GM12878 (cell line): ENCODE results near the gene JMJD6. TPM values are rescaled to one million over a fixed set of nuclear protein-coding genes. Genes with fewer than 3 reads are reported as not detected.

ENCODE experiments used
- BHLHE40 ChIP-seq, 2 experiments: fragments of 450-650 bp in 1 of 2; IDR thresholded peaks; 2 replicates each; pipeline ENCODE4 v1.6.1; 2011 to 2017; ENCODE audit warnings: low read depth in 2 of 2, borderline replicate concordance in 1 of 2, improper control_type of control experiment in 1 of 2, low read length in 1 of 2, mild to moderate bottlenecking in 1 of 2
- CBX3 ChIP-seq: fragments of 200-600 bp; sonication (generic); IDR thresholded peaks from 2 replicates; pipeline ENCODE4 v1.6.1; 2016; ENCODE audit warnings: low read depth, borderline replicate concordance
- CHD4 ChIP-seq: fragments of 200-600 bp; sonication (generic); IDR thresholded peaks from 2 replicates; pipeline ENCODE4 v1.6.1; 2016; ENCODE audit warnings: mild to moderate bottlenecking
- EED ChIP-seq: sonication (generic); IDR thresholded peaks from 2 replicates; pipeline ENCODE4 v1.6.1; 2016; ENCODE audit warnings: antibody characterized with exemption, low read depth
- ETV6 ChIP-seq, 2 experiments: fragments of 450-650 bp in 1 of 2; IDR thresholded peaks in 1 of 2; conservative IDR thresholded peaks in 1 of 2; 2 replicates each; pipeline ENCODE4 v1.6.1; 2014; ENCODE audit warnings: antibody characterized with exemption in 1 of 2, borderline replicate concordance in 1 of 2, low read depth in 1 of 2, mild to moderate bottlenecking in 1 of 2, moderate library complexity in 1 of 2
- FOS ChIP-seq: IDR thresholded peaks from 3 replicates; pipeline ENCODE4 v1.6.1; 2011; ENCODE audit warnings: borderline replicate concordance; ENCODE audit not compliant: insufficient read length; ENCODE audit errors: extremely low read depth
- IKZF1 ChIP-seq: fragments of 450-650 bp; conservative IDR thresholded peaks from 2 replicates; pipeline ENCODE4 v1.6.1; 2017; ENCODE audit warnings: antibody characterized with exemption, mild to moderate bottlenecking
- POLR2A ChIP-seq: IDR thresholded peaks from 2 replicates; pipeline ENCODE4 v1.6.1; 2011; ENCODE audit warnings: low read depth, mild to moderate bottlenecking, low read length
- RCOR1 ChIP-seq: conservative IDR thresholded peaks from 2 replicates; pipeline ENCODE4 v1.6.1; 2012; ENCODE audit warnings: low read depth, low read length, improper control_type of control experiment
- SIX5 ChIP-seq: IDR thresholded peaks from 2 replicates; pipeline ENCODE4 v1.6.1; 2011; ENCODE audit warnings: mild to moderate bottlenecking, low read depth, low read length, moderate library complexity; ENCODE audit not compliant: severe bottlenecking
- SMARCA5 ChIP-seq: fragments of 450-650 bp; IDR thresholded peaks from 2 replicates; pipeline ENCODE4 v1.6.1; 2017; ENCODE audit warnings: mild to moderate bottlenecking
- SREBF2 ChIP-seq: IDR thresholded peaks from 2 replicates; pipeline ENCODE4 v1.6.1; 2012; ENCODE audit warnings: mild to moderate bottlenecking, low read length
- STAT3 ChIP-seq: IDR thresholded peaks from 2 replicates; pipeline ENCODE4 v1.6.1; 2011; ENCODE audit warnings: low read depth, low read length, improper control_type of control experiment
- SUPT20H ChIP-seq: IDR thresholded peaks from 2 replicates; pipeline ENCODE4 v1.6.1; 2011; ENCODE audit warnings: low read depth, mild to moderate bottlenecking, low read length, moderate library complexity, borderline replicate concordance; ENCODE audit not compliant: control insufficient read depth
- WRNIP1 ChIP-seq: IDR thresholded peaks from 2 replicates; pipeline ENCODE4 v1.6.1; 2011; ENCODE audit warnings: low read depth, low read length, improper control_type of control experiment, borderline replicate concordance
- ZBED1 ChIP-seq: IDR thresholded peaks from 2 replicates; pipeline ENCODE4 v1.6.1; 2016; ENCODE audit warnings: borderline replicate concordance
- ZNF274 ChIP-seq: IDR thresholded peaks from one replicate; pipeline ENCODE4 v1.8.0; 2011; ENCODE audit not compliant: insufficient read length, insufficient read depth
- ZNF384 ChIP-seq: IDR thresholded peaks from 2 replicates; pipeline ENCODE4 v1.6.1; 2012; ENCODE audit warnings: low read depth, mild to moderate bottlenecking, low read length, improper control_type of control experiment, borderline replicate concordance
- ZNF622 ChIP-seq: fragments of 450-650 bp; IDR thresholded peaks from 2 replicates; pipeline ENCODE4 v1.6.1; 2017; ENCODE audit warnings: mild to moderate bottlenecking, inconsistent platforms
- polyA plus RNA-seq, 11 experiments: library from polyadenylated mRNA; depleted of rRNA in 4 of 11; unstranded in 6 of 11; stranded (reverse) in 5 of 11; fragments of >200 nt; fragmentation: Nextera tagmentation in 4 of 11; fragmentation: Illumina TruSeq in 1 of 11; extraction: Ambion mirVana in 4 of 11; extraction: Trizol in 1 of 11; gene quantifications; 1 replicate in 1 of 11; 2 replicates in 10 of 11; pipeline versions ENCODE4 v1.2.1 to v1.2.3, GENCODE V29; 2011 to 2016; ENCODE audit warnings: inconsistent platforms in 2 of 11, missing spikeins in 2 of 11, low read depth in 1 of 11
- total RNA-seq, 4 experiments: library from RNA; depleted of rRNA in 3 of 4; stranded (reverse); fragments of >200 nt in 3 of 4; fragmentation: Illumina TruSeq in 1 of 4; extraction: Trizol in 1 of 4; gene quantifications; 2 replicates each; pipeline versions ENCODE4 v1.2.1 to v1.2.3, GENCODE V29; 2013 to 2021
- TF ChIP-seq, protein P1 (sequence below): fragments of 150-350 bp; IDR thresholded peaks from 2 replicates; pipeline ENCODE4 v1.6.1; 2014; ENCODE audit warnings: mild to moderate bottlenecking, low read depth, low read length
- TF ChIP-seq, protein P2 (sequence below): fragments of 450-650 bp; IDR thresholded peaks from 2 replicates; pipeline ENCODE4 v1.6.1; 2016; ENCODE audit warnings: mild to moderate bottlenecking
- TF ChIP-seq, protein P3 (sequence below): fragments of 450-650 bp; IDR thresholded peaks from 2 replicates; pipeline ENCODE4 v1.6.1; 2017; ENCODE audit warnings: mild to moderate bottlenecking, moderate library complexity

JMJD6 gene
- total and polyA plus RNA-seq, 10 of the 15 experiments (the other 5 are each of a cell fraction or from before 2014, with no cell fraction given) = 1.2 to 36.0 (median 22.2) TPM

DNA sequence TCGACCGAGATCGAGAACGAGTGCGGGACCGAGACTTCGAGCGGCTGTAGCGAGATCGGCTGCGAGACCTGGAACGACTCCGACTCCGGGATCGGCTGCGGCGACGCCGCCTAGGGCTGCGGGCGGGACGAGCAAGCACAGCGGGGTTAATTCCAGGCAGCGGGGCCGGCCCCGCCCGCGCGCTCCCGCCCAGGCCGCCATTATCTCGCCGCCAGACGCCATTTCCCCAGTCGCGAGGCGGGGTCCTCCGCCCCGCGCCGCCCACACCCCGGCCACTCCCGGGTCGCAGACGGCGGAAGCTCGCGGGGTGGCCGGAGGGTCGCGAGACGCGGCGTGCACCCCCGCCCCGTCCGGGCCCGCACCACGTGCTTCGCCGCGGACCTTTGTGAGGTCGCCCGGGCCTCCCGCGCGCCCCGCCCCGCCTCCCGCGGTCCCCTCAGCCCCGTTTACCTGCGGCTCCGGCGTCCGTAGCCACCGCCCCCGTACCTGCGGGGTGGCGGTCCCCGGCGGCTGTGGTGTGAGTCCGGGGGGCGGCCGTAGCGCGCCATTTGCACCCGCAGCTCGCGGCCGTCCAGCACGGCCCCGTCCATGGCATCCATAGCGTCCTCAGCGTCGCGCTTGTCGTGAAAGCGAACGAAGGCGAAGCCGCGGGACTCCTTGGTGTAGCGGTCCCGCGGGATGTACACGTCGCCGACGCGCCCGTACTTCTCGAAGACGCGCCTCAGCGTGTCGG, 10.1 kb upstream of the JMJD6 start (continued):
- TF ChIP-seq, protein P1, sequence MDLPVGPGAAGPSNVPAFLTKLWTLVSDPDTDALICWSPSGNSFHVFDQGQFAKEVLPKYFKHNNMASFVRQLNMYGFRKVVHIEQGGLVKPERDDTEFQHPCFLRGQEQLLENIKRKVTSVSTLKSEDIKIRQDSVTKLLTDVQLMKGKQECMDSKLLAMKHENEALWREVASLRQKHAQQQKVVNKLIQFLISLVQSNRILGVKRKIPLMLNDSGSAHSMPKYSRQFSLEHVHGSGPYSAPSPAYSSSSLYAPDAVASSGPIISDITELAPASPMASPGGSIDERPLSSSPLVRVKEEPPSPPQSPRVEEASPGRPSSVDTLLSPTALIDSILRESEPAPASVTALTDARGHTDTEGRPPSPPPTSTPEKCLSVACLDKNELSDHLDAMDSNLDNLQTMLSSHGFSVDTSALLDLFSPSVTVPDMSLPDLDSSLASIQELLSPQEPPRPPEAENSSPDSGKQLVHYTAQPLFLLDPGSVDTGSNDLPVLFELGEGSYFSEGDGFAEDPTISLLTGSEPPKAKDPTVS = no peak
- TF ChIP-seq, protein P2, sequence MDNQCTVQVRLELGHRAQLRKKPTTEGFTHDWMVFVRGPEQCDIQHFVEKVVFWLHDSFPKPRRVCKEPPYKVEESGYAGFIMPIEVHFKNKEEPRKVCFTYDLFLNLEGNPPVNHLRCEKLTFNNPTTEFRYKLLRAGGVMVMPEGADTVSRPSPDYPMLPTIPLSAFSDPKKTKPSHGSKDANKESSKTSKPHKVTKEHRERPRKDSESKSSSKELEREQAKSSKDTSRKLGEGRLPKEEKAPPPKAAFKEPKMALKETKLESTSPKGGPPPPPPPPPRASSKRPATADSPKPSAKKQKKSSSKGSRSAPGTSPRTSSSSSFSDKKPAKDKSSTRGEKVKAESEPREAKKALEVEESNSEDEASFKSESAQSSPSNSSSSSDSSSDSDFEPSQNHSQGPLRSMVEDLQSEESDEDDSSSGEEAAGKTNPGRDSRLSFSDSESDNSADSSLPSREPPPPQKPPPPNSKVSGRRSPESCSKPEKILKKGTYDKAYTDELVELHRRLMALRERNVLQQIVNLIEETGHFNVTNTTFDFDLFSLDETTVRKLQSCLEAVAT = no peak; the same call in 1 of the 2 replicates
- no peak for TF ChIP-seq CHD4
- TF ChIP-seq EED = no peak
- no peak for TF ChIP-seq SMARCA5
- no peak for TF ChIP-seq WRNIP1
- no peak for TF ChIP-seq ZNF384
- no peak for TF ChIP-seq ZBED1
- no peak for TF ChIP-seq ZNF622
- no peak for TF ChIP-seq FOS
- TF ChIP-seq ZNF274 = no peak
- TF ChIP-seq ETV6 (conservative IDR thresholded peaks at IDR 0.05 in 1 of 2, IDR thresholded peaks at IDR 0.05 in 1 of 2; ENCODE audit: borderline replicate concordance in 1 of 2, low read depth in 1 of 2) = no peak
- TF ChIP-seq, protein P3, sequence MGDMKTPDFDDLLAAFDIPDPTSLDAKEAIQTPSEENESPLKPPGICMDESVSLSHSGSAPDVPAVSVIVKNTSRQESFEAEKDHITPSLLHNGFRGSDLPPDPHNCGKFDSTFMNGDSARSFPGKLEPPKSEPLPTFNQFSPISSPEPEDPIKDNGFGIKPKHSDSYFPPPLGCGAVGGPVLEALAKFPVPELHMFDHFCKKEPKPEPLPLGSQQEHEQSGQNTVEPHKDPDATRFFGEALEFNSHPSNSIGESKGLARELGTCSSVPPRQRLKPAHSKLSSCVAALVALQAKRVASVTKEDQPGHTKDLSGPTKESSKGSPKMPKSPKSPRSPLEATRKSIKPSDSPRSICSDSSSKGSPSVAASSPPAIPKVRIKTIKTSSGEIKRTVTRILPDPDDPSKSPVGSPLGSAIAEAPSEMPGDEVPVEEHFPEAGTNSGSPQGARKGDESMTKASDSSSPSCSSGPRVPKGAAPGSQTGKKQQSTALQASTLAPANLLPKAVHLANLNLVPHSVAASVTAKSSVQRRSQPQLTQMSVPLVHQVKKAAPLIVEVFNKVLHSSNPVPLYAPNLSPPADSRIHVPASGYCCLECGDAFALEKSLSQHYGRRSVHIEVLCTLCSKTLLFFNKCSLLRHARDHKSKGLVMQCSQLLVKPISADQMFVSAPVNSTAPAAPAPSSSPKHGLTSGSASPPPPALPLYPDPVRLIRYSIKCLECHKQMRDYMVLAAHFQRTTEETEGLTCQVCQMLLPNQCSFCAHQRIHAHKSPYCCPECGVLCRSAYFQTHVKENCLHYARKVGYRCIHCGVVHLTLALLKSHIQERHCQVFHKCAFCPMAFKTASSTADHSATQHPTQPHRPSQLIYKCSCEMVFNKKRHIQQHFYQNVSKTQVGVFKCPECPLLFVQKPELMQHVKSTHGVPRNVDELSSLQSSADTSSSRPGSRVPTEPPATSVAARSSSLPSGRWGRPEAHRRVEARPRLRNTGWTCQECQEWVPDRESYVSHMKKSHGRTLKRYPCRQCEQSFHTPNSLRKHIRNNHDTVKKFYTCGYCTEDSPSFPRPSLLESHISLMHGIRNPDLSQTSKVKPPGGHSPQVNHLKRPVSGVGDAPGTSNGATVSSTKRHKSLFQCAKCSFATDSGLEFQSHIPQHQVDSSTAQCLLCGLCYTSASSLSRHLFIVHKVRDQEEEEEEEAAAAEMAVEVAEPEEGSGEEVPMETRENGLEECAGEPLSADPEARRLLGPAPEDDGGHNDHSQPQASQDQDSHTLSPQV = peak; percentile 59; the same call in 1 of the 2 replicates
- no peak for TF ChIP-seq SIX5
- no peak for TF ChIP-seq CBX3
- peak in 1 of 2 experiments; percentile 72; a peak in 2 of 4 replicates for TF ChIP-seq BHLHE40 (IDR thresholded peaks at IDR 0.05; ENCODE audit: borderline replicate concordance in 1 of 2, low read depth in 2 of 2, low read length in 1 of 2)
- no peak for TF ChIP-seq SREBF2
- TF ChIP-seq SUPT20H = no peak
- no peak for TF ChIP-seq RCOR1
- TF ChIP-seq IKZF1 = peak; percentile 44; the same call in 1 of the 2 replicates
- TF ChIP-seq POLR2A = peak; percentile 20
- no peak for TF ChIP-seq STAT3
